Astrocyte of the cerebellum (primary cell): ENCODE data around the gene ANKFN1.

Experiments used
- DNase-seq: peaks from one replicate; pipeline ENCODE4 v3.0.0-alpha.2; 2011; ENCODE audit warnings: low read depth
- H3K4me3 ChIP-seq: 2 replicates; pipeline ENCODE4 v1.5.1; 2011; ENCODE audit warnings: mild to moderate bottlenecking, low read depth, low read length, moderate library complexity
- in situ Hi-C: cut with HindIII; loops from 2 replicates; pipeline ENCODE4 v1.10.0; 2017; ENCODE audit warnings: low sequenced_read_pairs
- TF ChIP-seq, protein P1 (sequence below): IDR thresholded peaks from 2 replicates; pipeline ENCODE4 v1.5.1; 2012; ENCODE audit warnings: low read length, low read depth, moderate library complexity, mild to moderate bottlenecking; ENCODE audit errors: missing control alignments

ANKFN1 gene

DNA sequence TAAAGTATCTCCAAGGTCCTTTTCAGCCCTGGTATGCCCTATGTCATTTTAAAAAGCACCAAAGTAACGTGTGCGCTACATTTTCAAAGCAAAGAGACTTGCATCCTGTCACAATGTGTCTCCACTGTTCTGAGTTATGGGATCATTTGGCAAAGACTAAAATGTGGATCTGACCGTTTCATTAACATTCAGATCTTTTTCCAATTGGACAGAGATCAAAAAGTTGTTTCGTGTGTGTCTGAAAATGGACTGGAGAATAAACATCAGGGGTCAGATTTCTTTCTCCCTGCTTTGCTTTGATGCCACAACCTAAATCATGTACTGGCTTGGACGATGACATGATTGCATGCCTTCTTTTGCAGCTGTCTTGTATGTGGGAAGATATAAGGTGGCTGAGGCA lies 304.2 kb downstream of the ANKFN1 start:
- TF ChIP-seq, protein P1, sequence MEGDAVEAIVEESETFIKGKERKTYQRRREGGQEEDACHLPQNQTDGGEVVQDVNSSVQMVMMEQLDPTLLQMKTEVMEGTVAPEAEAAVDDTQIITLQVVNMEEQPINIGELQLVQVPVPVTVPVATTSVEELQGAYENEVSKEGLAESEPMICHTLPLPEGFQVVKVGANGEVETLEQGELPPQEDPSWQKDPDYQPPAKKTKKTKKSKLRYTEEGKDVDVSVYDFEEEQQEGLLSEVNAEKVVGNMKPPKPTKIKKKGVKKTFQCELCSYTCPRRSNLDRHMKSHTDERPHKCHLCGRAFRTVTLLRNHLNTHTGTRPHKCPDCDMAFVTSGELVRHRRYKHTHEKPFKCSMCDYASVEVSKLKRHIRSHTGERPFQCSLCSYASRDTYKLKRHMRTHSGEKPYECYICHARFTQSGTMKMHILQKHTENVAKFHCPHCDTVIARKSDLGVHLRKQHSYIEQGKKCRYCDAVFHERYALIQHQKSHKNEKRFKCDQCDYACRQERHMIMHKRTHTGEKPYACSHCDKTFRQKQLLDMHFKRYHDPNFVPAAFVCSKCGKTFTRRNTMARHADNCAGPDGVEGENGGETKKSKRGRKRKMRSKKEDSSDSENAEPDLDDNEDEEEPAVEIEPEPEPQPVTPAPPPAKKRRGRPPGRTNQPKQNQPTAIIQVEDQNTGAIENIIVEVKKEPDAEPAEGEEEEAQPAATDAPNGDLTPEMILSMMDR: no peak
- no peak overlapping the region for H3K4me3 ChIP-seq
- DNase-seq: no peak
- in situ Hi-C loops: no loop called here

DNA sequence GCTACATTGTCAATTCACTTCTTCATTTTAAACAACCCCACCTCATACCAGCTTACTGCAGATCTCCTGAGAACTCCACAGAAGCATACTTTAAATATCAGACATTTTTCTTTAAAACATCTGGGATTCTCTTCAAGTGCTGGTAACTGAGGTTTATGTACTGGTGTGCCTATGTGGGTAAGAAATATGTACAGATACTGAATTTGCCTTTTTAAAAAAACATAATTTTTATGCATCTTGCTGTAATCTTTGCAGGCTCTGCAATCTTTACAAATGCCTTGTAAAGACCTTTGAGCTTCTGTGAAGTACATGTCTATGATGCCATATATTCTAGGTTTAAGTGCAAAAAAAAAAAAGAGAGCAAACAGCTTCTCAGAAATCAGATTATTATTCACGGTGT lies 312.6 kb downstream of the ANKFN1 start:
- in situ Hi-C loops: no loop called here
- DNase-seq: no peak
- no peak overlapping the region for H3K4me3 ChIP-seq
- TF ChIP-seq, protein P1: no peak

- in situ Hi-C loops: no loop called here
- TF ChIP-seq, protein P1: no peak
- DNase-seq: no peak
- H3K4me3 ChIP-seq: no peak overlapping the region
Observed at GRCh38 chr17:56468840-56469239, 315.6 kb downstream of the ANKFN1 start.

DNA sequence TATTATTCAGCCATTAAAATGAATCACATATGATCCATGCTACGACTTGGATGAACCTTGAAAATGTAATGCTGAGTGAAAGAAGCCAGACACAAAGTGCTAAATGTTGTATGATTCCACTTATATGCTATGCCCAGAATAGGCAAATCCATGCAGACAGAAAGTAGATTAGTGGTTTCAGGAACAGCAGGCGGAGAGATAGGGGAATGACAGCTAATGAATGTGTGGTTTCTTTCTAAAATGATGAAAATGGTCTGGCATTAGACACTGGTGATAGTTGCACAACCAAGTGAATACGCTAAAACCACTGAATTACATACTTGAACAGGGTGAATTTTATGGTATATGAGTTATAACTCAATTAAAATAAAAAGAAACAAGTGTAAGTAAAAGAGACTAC lies 318.4 kb downstream of the ANKFN1 start:
- no peak overlapping the region for H3K4me3 ChIP-seq
- no peak for DNase-seq
- TF ChIP-seq, protein P1: no peak
- in situ Hi-C loops: no loop called here

DNA sequence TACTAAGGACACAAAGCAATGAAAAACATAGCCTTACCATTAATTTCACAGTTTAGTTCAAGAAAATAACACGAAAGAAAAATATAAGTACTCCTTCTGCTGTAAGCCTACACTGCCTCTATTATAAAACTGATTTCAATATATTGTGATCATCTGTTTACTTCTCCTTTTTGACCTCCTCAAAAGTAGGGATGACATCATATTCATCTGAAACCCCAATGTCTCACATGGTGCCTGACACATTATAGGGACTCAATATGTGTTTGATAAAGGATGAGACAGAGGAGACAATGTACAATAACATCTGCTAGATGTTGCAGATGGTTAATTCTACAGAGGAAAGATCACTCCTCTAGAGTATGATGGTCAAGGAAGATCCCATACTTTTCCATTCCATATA lies 321.8 kb downstream of the ANKFN1 start:
- DNase-seq: no peak
- no peak overlapping the region for H3K4me3 ChIP-seq
- in situ Hi-C loops: no loop called here
- TF ChIP-seq, protein P1: no peak

GRCh38 chr17:56478836-56479447 lies 325.7 kb downstream of the ANKFN1 start:
- in situ Hi-C loops: no loop called here
- no peak overlapping the region for H3K4me3 ChIP-seq
- TF ChIP-seq, protein P1: peak; percentile 59
- DNase-seq: no peak
